K562 treated with DMSO at 1 percent for 4 hours (cell line): ENCODE results near the gene FKBP8. TPM values are rescaled to one million over a fixed set of nuclear protein-coding genes. Genes with fewer than 3 reads are reported as not detected.

ENCODE experiments used
- total RNA-seq: library from RNA; unstranded; fragments of 300-600 nt; gene quantifications from 2 replicates; pipeline ENCODE4 v1.2.3, GENCODE V29; 2022; ENCODE audit not compliant: insufficient read depth

The FKBP8 gene
- 338 and 375 TPM in 2 replicates for total RNA-seq

DNA sequence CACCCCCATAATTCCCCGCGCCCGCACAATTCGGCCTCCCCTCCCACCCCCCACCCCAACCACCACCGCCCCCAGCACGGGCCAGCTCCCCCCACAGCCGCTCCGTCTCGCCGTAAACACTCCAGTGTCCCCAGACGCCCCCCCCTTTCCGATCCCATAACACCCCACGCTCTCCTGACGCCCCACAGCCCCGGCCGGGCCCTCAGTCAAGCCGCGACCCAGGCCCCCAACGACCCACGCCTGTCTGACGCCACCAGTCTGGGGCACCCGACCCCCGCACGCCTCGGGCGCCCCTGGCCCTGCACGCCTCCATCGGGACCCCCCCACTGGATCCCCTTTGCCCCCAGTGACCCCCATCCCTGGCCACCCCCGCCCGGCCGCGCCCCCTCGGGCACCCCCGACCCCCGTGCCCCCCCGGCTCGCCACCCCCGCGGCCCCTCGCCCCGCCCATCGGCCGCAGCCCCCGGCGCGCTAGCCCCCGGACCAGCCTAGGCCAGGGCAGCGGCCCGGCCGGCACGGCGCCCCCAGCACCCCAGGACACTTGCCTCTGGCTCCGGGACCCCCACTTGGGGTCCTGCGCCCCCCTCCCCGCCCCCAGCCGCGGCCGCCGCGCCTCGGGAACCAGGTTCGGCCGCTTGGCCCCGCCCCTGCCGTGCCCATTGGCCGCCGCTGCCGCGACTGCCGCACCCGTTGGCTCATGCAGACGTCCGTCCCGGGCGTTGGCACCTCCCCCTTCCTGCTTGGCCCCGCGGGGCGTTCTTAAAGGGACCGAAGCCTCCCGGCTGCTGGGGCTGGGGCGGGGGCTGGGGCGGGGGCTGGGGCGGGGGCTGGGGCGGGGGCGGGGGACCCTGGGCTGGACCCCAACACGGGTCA is at the start of gene FKBP8:
Gene FKBP8, minus strand, starts transcription at position 633 of the 873 bp plus-strand sequence. CDS start 1,603 bp downstream, outside the sequence.

DNA sequence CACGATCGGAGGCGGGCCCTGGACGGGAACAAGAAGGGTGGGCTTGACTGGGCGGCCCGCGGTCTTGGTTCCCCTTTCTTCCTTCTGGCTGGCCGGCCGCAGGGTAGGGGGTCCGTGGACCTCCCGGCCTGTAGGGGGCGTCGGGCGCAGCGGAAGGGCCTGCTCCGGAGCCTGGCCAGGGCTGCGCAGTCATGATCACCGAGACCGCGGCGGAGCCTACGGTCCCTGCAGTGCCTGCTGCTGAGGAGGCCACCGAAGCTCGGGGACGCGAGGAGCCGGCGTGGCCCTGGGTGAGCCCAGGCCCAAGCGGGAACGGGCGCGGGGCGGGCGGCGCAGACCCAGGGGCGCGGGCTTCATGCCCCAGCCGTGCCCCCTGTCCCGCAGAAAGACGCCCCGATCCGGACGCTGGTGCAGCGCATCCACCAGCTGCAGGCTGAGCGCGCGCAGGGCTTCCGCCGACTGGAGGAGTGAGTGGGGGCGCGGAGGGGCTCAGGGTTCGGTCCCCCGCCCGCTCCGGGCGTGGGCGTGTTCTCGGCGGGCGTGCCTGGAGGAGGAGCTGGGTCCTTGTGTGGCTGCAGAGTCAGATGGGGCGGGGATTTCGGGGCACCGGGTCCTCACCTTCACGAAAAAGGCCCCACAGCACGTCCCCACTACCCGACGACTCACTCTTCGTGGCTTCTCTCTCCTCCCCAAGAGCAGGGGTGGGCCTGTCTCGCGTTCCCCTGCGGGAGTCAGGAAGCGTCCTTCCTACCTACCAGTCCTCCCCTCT is 45.4 kb upstream of the FKBP8 start, which contains the start of gene REX1BD:
Gene REX1BD, plus strand, starts transcription at position 188 of the 769 bp plus-strand sequence. Its CDS starts 4 bp downstream, at position 192.

GRCh38 chr19:18571564-18572344 is 28.4 kb upstream of the FKBP8 start, which contains the start of gene UBA52:
TSS of gene UBA52 (plus strand) at chr19:18571857. CDS start at chr19:18573301, 1,444 bp downstream.

GRCh38 chr19:18557411-18558201 is 14.2 kb upstream of the FKBP8 start, which contains the start of gene KXD1:
TSS of gene KXD1 (plus strand) at chr19:18557870. CDS start at chr19:18562057, 4,187 bp downstream.

GRCh38 chr19:18521692-18522123 is 21.7 kb downstream of the FKBP8 start, which contains the start of gene ELL:
TSS of gene ELL (minus strand) at chr19:18522070. CDS start at chr19:18522055, 15 bp downstream.

Other genes starting within 250 kb of the FKBP8 start
- gene LSM4, start 220.5 kb downstream of the FKBP8 start, total RNA-seq: 297 and 319 TPM in 2 replicates
- gene PGPEP1, start 203.0 kb downstream of the FKBP8 start, total RNA-seq: 17.2 and 26.4 TPM in 2 replicates
- gene GDF15, start 157.4 kb downstream of the FKBP8 start, total RNA-seq: 320 and 331 TPM in 2 replicates
- gene LRRC25, start 146.0 kb downstream of the FKBP8 start, total RNA-seq: 0.41 and 1.0 TPM in 2 replicates
- gene SSBP4, start 124.2 kb downstream of the FKBP8 start, total RNA-seq: 102 and 118 TPM in 2 replicates
- gene ISYNA1, start 105.4 kb downstream of the FKBP8 start, total RNA-seq: 348 and 429 TPM in 2 replicates
- 10.4 and 11.2 TPM in 2 replicates for gene ELL, start 21.5 kb downstream of the FKBP8 start, total RNA-seq
- 151 and 162 TPM in 2 replicates for gene KXD1, start 14.3 kb upstream of the FKBP8 start, total RNA-seq
- 2,638 and 2,847 TPM in 2 replicates for gene UBA52, start 28.3 kb upstream of the FKBP8 start, total RNA-seq
- gene REX1BD, start 45.2 kb upstream of the FKBP8 start, total RNA-seq: 80.6 and 108 TPM in 2 replicates
- 4.2 TPM in 1 of 2 replicates, not detected in the other for gene CRLF1, start 63.2 kb upstream of the FKBP8 start, total RNA-seq
- 0.41 TPM in 1 of 2 replicates, not detected in the other for gene TMEM59L, start 69.3 kb upstream of the FKBP8 start, total RNA-seq
- 10.1 and 13.3 TPM in 2 replicates for gene KLHL26, start 93.5 kb upstream of the FKBP8 start, total RNA-seq
- 11.7 and 13.6 TPM in 2 replicates for gene CRTC1, start 140.1 kb upstream of the FKBP8 start, total RNA-seq
- gene COMP, start 247.7 kb upstream of the FKBP8 start, total RNA-seq: not detected in 2 replicates